ENCODE data around the gene IFITM5. TPM values are rescaled to one million over a fixed set of nuclear protein-coding genes. Genes with fewer than 3 reads are reported as not detected.

The IFITM5 gene
- polyA plus RNA-seq, 3 donors = not detected

- peaks cover 2 to 3% of the 10 kb centered on the region in 2 donors for H3K36me3 Mint-ChIP-seq
- H3K4me1 Mint-ChIP-seq = peaks cover 39% of the 10 kb centered on the region
- intact Hi-C loops (cut with micrococcal nuclease) = no loop called here
- H3K27me3 ChIP-seq (ENCODE audit: control insufficient read depth in 2 of 2, insufficient read depth in 2 of 2, low read length in 2 of 2) = no peaks in the 10 kb centered on the region
- WGBS (ENCODE audit: insufficient coverage) = 81% methylated on average over 19 of the region's 23 CpGs
- peaks cover 5 to 9% (median 8%) of the 10 kb centered on the region in 3 donors for H3K27me3 Mint-ChIP-seq (ENCODE audit: low read depth in 3 of 3)
- no peaks in the 10 kb centered on the region for H3K36me3 ChIP-seq (replicated peaks in 1 of 2; ENCODE audit: control insufficient read depth in 1 of 2, insufficient read depth in 2 of 2, low read length in 2 of 2)
- peak overlapping the region in 1 of 7 donors; percentile 68 for H3K27ac Mint-ChIP-seq
- H4K20me1 ChIP-seq (ENCODE audit: insufficient read depth, low read length) = no peaks in the 10 kb centered on the region
- no peak overlapping the region for H3K4me2 ChIP-seq (replicated peaks; ENCODE audit: extremely low read depth, low read length, poor library complexity, severe bottlenecking)
- no peak overlapping the region for H2AFZ ChIP-seq (ENCODE audit: insufficient read depth, low read depth, low read length, poor library complexity, severe bottlenecking)
- DNase-seq = no peak
- no peak overlapping the region for H3K4me3 Mint-ChIP-seq
- H3K9ac ChIP-seq (ENCODE audit: insufficient read depth, low read length, poor library complexity, severe bottlenecking) = no peak overlapping the region
- H3K9me3 Mint-ChIP-seq = peaks cover 15 to 24% (median 21%) of the 10 kb centered on the region in 7 donors
- H3K9me3 ChIP-seq (replicated peaks in 1 of 2; ENCODE audit: control insufficient read depth in 1 of 2, insufficient read depth in 1 of 2, low read length in 2 of 2) = peaks cover 7 to 23% of the 10 kb centered on the region in 2 donors
- H3K4me3 ChIP-seq (replicated peaks in 1 of 3; ENCODE audit: low read depth in 2 of 3, low read length in 3 of 3) = no peak overlapping the region
- peaks cover 22 to 34% of the 10 kb centered on the region in 2 donors for H3K4me1 ChIP-seq (ENCODE audit: control insufficient read depth in 1 of 2, insufficient read depth in 2 of 2, low read length in 2 of 2)
- H3K27ac ChIP-seq (ENCODE audit: low read depth in 1 of 2, low read length in 2 of 2) = no peak overlapping the region
- TF ChIP-seq CTCF (IDR thresholded peaks at IDR 0.05) = no peak
- H3K79me2 ChIP-seq (ENCODE audit: insufficient read depth, low read length) = no peaks in the 10 kb centered on the region
Measured at GRCh38 chr11:332651-333480, 33.5 kb upstream of the IFITM5 start.

DNA sequence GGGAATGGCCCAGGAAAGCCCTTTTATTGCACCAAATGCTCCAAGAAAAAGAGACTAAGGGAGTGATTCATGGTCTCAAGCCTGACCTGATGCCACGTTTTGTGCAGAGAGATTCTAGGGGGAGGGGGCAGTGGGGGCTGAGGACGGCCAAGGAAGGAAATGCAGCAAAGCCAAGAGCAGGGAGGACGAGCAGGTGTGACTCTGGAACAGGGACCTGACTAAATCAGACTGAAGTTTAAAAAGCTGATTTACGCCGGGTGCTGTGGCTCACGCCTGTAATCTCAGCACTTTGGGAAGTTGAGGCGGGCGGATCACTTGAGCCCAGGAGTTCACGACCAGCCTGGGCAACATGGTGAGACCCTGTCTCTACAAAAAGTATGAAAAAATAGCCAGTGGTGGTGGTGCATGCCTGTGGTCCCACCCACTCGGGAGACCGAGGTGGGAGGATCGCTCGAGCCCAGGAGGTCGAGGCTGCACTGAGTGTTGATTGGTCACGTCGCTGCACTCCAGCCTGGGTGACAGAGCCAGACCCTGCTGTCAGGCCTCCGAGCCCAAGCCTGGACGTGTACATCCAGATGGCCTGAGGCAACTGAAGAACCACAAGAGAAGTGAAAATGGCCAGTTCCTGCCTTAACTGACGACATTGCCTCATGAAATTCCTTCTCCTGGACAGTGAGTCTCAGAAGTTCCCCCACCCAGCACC lies 32.2 kb upstream of the IFITM5 start:
- no peak for TF ChIP-seq CTCF (IDR thresholded peaks at IDR 0.05)
- Histone ChIP-seq H3K9me3 (replicated peaks in 1 of 2; ENCODE audit: control insufficient read depth in 1 of 2, insufficient read depth in 1 of 2, low read length in 2 of 2) (peaks cover 7 to 23% of the 10 kb centered on the region in 2 donors), H3K36me3 (replicated peaks in 1 of 2; ENCODE audit: control insufficient read depth in 1 of 2, insufficient read depth in 2 of 2, low read length in 2 of 2) (no peaks in the 10 kb centered on the region), H3K4me1 (ENCODE audit: control insufficient read depth in 1 of 2, insufficient read depth in 2 of 2, low read length in 2 of 2) (peaks cover 30 to 43% of the 10 kb centered on the region in 2 donors), H3K27me3 (ENCODE audit: control insufficient read depth in 2 of 2, insufficient read depth in 2 of 2, low read length in 2 of 2) (no peaks in the 10 kb centered on the region), H4K20me1 (ENCODE audit: insufficient read depth, low read length) (no peaks in the 10 kb centered on the region), H3K4me3 (replicated peaks in 1 of 3; ENCODE audit: low read depth in 2 of 3, low read length in 3 of 3) (no peak overlapping the region), H3K27ac (ENCODE audit: low read depth in 1 of 2, low read length in 2 of 2) (no peak overlapping the region), H3K4me2 (replicated peaks; ENCODE audit: extremely low read depth, low read length, poor library complexity, severe bottlenecking) (no peak overlapping the region), H3K9ac (ENCODE audit: insufficient read depth, low read length, poor library complexity, severe bottlenecking) (no peak overlapping the region), H2AFZ (ENCODE audit: insufficient read depth, low read depth, low read length, poor library complexity, severe bottlenecking) (no peak overlapping the region), H3K79me2 (ENCODE audit: insufficient read depth, low read length) (no peaks in the 10 kb centered on the region)
- H3K9me3 Mint-ChIP-seq = peaks cover 15 to 24% (median 21%) of the 10 kb centered on the region in 7 donors
- no peak overlapping the region for H3K27ac Mint-ChIP-seq
- DNase-seq = no peak
- peaks cover 5 to 9% (median 8%) of the 10 kb centered on the region in 3 donors for H3K27me3 Mint-ChIP-seq (ENCODE audit: low read depth in 3 of 3)
- WGBS (ENCODE audit: insufficient coverage) = 64% methylated on average over 17 of the region's 19 CpGs
- H3K4me1 Mint-ChIP-seq = peaks cover 47% of the 10 kb centered on the region
- peaks cover 2 to 3% of the 10 kb centered on the region in 2 donors for H3K36me3 Mint-ChIP-seq
- H3K4me3 Mint-ChIP-seq = no peak overlapping the region
- intact Hi-C loops (cut with micrococcal nuclease) = no loop called here
